H7 (cell line): ENCODE results near the gene PSKH1. TPM values are rescaled to one million over a fixed set of nuclear protein-coding genes. Genes with fewer than 3 reads are reported as not detected.
"Not testable (repeated sequence)": the region's sequence is repeated elsewhere in the genome, so short reads cannot be mapped to it uniquely, and the experiment has no call there.

Source experiments
- DNase-seq: peaks from one replicate; pipeline ENCODE4 v3.0.0; 2012
- H3K27me3 ChIP-seq: 2 replicates; pipeline ENCODE4 v1.6.0; 2011; ENCODE audit warnings: mild to moderate bottlenecking, low read length; ENCODE audit not compliant: control insufficient read depth, insufficient read depth
- H3K36me3 ChIP-seq: replicated peaks from 2 replicates; pipeline ENCODE4 v1.5.1; 2011; ENCODE audit warnings: low read length; ENCODE audit not compliant: control insufficient read depth, insufficient read depth
- H3K4me3 ChIP-seq: 2 replicates; pipeline ENCODE4 v1.5.1; 2011; ENCODE audit warnings: low read depth, mild to moderate bottlenecking, control low read depth, low read length, moderate library complexity; ENCODE audit not compliant: insufficient read depth
- total RNA-seq: library from RNA; depleted of rRNA; stranded (reverse); fragments of >200 nt; shearing (Covaris generic); gene quantifications from 2 replicates; pipeline ENCODE4 v1.2.3, GENCODE V29; 2014

PSKH1 gene
- total RNA-seq, 1 experiment from 2014 or later, result 18.8 TPM

DNA sequence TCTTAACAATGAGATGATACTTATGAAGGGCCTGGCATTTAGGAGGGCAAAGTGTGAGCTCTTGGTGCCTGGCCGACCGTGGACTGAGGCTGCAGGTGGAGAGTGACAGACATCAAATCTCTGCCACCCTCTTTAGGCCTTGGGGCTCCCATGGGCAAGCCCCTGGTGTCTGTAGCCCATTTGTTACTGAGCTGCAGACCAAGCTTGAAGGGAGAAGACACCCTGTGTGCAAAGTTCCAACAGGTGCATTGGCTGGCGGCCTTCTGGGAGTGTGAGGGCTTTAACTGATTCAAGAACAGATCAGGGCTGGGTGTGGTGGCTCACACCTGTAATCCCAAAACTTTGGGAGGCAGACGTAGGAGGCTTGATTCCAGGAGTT is 39.4 kb downstream of the PSKH1 start:
- H3K36me3 ChIP-seq, result no peaks in the 10 kb centered on the region; the same call in 1 of the 2 replicates
- no peak for DNase-seq
- no peak overlapping the region for H3K4me3 ChIP-seq
- no peaks in the 10 kb centered on the region for H3K27me3 ChIP-seq

DNA sequence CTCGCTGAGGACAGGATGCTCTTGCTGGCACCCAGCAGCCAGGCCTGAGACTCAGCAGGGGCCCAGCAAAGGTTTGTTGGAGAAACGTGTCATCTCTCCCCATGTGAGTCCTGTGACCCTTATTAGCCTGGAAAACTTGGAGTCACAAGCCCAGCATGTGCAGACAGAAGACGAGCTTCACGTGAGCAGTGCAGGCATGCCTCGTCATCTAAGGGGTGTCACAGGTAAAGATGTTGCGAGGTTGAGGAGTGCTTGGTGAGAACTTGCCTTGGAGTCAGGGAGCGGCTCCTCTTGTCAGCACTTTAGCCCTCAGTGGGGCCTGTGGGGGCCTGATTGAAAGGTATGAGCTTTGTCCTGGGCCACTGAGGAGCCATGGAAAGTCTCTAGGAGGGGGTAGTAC is 40.8 kb downstream of the PSKH1 start:
- Histone ChIP-seq H3K27me3 (no peaks in the 10 kb centered on the region), H3K36me3 (no peaks in the 10 kb centered on the region; the same call in 1 of the 2 replicates), H3K4me3 (no peak overlapping the region)
- peak; percentile 42 for DNase-seq

DNA sequence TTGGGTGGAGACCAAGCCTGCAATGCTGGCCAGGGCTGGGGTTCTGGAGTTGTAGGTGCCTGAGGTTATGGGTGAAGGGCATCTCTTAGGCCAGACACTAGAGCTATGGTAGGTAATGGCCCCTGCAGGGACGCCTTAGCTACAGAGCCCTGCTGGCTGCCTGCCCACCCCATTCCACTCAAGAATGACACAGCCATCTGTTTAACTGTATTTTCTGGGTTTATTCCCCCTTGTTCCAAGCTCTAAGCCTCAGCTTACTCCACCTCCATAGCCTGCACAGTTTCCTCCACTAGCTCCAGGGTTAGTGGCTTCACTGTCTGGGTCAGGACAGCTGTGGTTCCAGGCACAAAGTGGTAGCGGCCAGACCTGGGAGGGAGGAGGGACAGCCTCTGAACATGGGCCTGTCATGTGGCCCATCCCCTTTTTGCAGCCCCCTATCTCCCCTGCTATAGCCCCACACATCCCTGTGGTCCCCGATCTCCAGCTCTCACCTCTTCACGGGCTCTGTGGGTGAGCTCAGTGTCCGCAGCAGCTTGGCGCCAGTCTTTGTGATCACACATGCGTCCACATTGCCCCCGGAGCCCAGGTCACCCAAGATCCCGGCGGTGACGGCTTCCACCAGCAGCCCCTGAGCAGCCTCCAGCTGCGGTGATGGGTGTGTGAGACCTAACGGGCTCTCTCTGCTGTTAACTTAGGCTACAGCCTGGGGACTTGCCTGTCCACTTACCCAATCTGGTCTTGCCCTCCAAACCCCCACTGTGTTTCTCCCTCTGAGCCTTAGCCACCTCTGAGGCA is 41.4 kb downstream of the PSKH1 start:
- Histone ChIP-seq H3K4me3 (peak overlapping the region; percentile 98), H3K27me3 (no peaks in the 10 kb centered on the region), H3K36me3 (no peaks in the 10 kb centered on the region; the same call in 1 of the 2 replicates)
- DNase-seq, result peak; percentile 72

DNA sequence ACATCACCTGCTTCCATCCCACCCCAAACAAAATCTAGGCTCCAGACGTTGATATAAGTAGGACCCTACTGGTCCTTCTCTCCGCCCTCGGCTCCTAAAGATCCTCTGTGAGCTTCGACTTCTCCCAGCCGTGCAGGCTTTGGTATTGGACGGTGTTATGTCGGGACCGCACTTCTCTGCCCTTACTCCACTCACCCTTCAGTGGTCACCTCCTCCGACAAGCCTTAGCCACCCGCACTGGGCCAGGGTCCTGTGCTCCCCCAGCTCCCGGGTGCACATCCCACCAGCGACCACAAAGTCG is 42.0 kb downstream of the PSKH1 start:
- no peak for DNase-seq
- no peaks in the 10 kb centered on the region; the same call in 1 of the 2 replicates for H3K36me3 ChIP-seq
- H3K27me3 ChIP-seq, result no peaks in the 10 kb centered on the region
- H3K4me3 ChIP-seq, result peak overlapping the region; percentile 98

DNA sequence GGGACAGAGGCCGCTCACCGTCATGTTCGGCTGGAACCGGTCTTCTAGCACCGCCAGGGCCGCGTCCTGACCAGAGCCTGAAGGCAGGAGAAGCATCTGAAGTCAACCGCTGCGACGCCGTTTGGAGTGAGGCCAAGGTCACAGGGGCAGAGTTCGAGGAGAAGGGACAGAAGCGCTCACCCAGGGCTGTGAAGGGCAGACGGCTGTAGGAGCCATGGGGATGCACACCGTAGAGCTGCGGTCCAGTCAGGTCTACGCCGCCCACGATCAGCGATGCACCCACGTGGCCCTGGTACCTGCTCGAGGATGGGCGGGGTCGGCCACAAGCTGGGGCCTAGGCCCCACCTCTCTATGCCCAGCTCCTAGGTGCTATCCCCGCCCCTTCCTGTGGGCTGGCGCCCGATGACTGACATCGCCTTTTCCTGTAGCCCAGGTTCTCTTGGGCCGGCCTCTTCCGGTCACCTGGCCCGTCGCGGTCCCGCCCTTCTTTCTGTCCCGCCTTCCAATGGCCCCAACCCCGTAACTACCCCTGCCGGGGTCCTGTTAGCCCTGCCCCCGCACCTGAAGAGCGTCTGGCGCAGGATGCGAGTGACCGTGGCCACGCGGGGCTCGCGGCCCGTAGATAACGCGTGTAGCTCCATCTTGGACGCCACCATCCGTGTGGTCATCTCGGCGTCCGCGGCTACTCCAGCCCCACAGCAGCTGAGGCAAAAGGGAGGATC is 42.5 kb downstream of the PSKH1 start:
- no peaks in the 10 kb centered on the region for H3K27me3 ChIP-seq
- H3K4me3 ChIP-seq, result peak overlapping the region; percentile 98
- H3K36me3 ChIP-seq, result peaks cover 1% of the 10 kb centered on the region
- DNase-seq, result peak; percentile 100

DNA sequence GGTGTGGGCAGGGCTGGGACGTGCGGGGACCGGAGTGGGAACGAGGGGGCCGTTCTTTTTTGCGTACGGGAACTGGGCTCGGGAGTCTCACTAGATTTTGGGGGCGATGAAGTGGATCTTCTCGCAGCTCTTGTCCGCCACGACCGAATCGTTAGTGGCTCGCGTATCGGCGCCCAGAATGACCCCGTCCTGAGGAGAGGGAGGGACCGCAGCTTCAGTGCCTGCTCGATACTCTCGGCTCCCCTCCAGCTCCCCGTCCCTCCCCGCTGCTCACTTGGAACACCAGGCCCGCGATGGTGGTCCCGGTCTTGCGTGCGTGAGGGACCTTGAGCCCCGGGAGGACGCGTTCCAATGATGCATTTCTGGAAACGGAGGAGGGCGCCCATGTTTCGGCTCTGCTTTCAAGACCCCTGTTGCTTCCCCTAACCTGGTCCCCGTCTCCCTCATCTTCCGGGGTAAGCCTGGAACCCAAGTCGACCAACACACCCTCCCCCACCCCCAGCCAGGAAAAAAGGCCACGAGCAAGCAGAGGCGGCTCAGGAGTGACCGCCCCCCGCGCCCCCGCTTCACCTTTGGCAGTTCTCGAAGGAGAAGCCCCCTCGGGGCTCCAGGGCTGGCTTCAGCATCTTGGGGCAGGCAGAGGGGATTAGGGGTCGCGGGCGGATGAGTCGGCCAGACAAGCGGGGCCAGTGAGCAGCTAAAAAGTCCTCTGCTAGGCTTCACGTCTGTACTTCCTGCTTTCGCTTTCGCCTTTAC is 43.2 kb downstream of the PSKH1 start, which contains the start of gene PSMB10:
TSS of gene PSMB10 (minus strand) at position 727 of the 756 bp plus-strand sequence. CDS start at position 626, 101 bp downstream.
- H3K36me3 ChIP-seq, result peaks cover 1% of the 10 kb centered on the region
- H3K4me3 ChIP-seq, result peak within 1 kb of the TSS; percentile 98
- DNase-seq, result peak; percentile 89
- H3K27me3 ChIP-seq, result no peaks in the 10 kb centered on the region

DNA sequence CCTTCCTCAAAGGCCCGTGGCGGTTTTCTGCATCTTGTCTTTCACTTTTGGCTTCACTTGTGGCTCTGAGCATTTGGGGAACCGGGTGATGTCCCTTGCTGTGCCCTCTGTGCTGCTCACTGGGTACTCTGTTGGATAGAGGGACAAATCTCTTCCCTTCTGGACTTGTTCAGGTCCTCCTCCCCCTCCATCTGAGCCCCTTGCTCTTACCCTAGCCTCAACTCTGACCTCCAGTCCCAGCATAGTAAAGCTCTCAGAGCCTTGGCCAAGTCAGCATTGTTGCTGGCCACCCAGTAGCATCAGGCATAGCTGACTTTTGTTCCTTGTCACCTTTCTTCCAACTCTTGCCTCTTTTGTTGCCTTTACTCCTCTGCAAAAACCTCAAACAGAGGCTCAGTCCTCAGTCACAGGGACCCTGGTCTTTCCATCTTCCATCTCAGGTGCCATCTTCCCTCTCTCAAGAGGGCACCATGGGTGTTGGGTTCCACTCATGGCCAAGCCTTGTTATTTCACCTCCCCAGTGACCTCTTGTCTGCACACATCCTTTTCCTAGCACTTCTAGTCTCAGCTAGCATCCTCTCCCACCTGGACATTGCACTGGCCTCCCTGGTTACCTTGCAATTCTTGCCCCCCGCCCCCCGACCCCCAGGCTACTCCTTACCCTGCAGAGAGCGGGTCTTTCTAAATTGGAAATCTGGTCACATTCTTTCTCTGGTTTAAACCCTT is 44.0 kb downstream of the PSKH1 start:
- Histone ChIP-seq H3K27me3 (no peaks in the 10 kb centered on the region), H3K4me3 (peak overlapping the region; percentile 98), H3K36me3 (peaks cover 2% of the 10 kb centered on the region)
- DNase-seq, result no peak

DNA sequence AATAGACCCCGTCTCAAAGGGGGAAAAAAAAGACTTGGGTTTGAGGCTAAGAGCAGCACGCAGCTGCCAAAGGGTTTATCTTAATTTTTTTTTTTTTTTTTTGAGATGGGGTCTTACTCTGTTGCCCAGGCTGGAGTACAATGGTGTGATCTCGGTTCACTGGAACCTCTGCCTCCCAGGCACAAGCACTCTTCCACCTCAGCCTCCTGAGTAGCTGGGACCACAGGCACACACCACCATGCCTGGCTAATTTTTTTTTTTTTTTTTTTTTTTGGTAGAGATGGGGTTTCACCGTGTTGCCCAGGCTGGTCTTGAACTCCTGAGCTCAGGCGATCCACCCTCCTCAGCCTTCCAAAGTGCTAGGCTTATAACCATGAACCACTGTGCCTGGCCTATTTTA is 44.7 kb downstream of the PSKH1 start:
- DNase-seq, H3K27me3 ChIP-seq, H3K4me3 ChIP-seq, H3K36me3 ChIP-seq: not testable (repeated sequence)

DNA sequence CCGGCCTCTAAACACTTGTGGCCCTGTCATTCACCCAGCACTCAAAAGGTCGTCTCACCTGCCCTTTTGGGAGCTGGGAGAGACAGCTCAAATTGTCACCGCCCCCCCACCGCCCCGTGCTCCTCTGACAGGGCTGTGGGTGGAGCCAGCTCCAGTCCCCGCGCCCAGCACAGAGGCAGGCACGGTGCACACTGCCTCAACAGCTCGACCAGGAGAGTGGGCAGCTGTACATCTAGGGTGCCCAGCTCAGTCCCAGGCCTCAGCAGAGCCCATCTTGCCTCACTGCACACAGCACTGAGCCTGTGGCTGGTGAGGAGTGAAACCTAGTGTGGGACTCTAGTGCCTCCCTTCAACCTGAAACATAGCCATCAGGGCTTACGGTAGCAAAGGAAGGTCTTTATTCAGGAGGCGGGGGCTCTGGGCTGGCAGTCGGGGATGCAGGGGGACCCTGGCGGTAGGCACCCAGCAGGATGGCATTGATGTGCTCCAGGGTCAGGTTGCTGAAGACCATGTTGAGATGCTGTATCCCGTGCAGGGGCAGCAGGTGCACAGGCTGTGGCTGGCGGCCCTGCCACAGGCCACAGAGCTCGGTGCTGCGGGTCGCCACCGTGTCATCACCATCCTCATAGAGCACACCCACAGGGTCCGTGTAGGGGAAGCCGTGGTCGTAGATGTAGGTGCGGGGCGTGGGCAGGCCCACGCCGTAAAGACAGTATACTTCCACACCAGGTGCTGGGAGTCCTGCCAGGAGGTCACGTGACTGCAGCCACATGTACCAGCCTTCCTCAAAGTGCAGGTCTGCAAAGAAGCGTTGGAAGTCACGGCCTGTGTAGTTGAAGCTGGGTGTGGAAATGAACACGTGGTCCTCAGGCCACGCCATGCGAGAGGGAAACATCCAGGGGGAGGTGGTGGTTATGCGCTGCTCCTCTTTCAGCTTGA is 46.7 kb downstream of the PSKH1 start:
- Histone ChIP-seq H3K36me3 (peaks cover 4% of the 10 kb centered on the region), H3K27me3 (no peaks in the 10 kb centered on the region), H3K4me3 (no peak overlapping the region)
- DNase-seq, result no peak

DNA sequence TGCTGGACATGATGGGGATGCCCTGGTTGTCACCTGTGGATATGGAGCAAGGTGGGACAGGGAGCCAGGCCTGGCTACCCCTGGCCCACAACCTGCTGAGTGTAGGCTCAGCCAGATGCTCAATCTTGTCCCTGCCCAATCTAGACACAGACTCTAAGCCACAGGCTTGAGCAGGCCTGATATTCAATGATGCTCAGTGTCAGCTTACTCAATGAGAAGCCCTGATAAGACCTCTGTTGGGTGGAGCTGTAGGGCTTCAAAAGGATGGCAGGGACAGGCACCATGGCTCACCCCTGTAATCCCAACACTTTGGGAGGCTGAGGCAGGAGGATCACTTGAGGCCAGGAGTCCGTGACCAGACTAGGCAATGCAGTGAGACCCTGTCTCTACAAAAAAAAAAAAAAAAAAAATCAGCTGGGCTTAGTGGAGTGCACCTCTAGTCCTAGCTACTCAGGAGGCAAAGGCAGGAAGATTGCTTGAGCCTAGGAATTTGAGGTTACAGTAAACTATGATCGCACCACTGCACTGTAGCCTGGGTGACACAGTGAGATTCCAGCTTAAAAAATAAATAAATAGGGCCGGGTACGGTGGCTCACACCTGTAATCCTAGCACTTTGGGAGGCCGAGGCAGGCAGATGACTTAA is 47.5 kb downstream of the PSKH1 start:
- DNase-seq, result no peak
- H3K27me3 ChIP-seq, result no peaks in the 10 kb centered on the region
- H3K36me3 ChIP-seq, result peaks cover 11% of the 10 kb centered on the region
- no peak overlapping the region for H3K4me3 ChIP-seq

DNA sequence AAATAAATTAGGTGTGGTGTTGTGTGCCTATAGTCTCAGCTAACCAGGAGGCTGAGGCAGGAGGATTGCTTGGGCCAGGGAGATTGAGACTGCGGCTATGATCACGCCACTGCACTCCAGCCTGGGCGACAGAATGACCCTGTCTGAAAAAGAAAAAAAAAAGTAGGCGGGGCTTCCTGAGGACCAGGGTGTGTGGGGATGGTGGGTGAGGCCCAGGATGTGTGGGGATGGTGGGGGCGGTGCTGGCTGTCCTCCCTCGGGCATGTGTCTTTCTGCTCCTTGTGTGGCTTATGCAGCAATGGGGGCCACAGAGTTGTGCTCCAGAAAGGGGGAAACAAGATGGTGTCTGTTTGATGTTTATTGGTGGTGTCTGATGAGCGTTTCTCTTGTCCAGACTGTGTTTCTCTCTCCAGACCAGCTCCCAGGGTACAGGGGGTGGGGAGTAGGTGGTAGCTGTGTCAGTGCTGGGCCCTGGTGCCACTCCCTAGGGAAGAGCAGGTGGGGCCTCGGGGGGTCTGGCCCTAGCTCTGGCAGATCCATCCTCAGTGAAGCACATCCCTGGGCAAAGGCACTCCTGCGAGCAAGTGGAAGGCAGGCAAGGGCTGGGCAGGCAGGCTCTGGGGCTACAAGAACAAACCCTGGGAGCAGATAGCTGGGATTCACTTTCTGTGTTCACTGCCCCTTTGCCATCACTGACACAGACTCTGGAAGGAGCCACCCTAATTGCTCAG is 48.6 kb downstream of the PSKH1 start:
- no peak for DNase-seq
- H3K4me3 ChIP-seq, result no peak overlapping the region
- peaks cover 18% of the 10 kb centered on the region for H3K36me3 ChIP-seq
- H3K27me3 ChIP-seq, result no peaks in the 10 kb centered on the region

DNA sequence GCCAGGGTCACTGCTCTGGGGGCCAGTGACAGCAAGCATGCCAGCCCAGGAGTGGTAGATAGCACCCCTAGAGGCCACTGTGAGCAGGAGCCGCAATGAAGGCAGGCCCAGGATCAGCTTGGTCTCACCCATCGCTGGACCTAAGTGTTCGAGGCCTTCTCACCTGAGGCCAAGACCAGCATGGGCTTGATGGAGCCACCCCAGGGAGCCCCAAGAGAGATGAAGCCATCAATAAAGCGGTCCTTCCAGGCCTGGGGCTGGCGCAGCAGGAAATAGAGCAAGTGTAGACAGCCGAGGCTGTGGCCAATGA is 49.1 kb downstream of the PSKH1 start:
- H3K27me3 ChIP-seq, result no peaks in the 10 kb centered on the region
- DNase-seq, result peak; percentile 94
- H3K36me3 ChIP-seq, result peaks cover 20% of the 10 kb centered on the region
- H3K4me3 ChIP-seq, result no peak overlapping the region
